Middle frontal gyrus (tissue), 1 donor: ENCODE data around the gene SNX13.
A peak's percentile ranks its signal among the peaks of the same experiment; 100 is the strongest.

ENCODE experiments used
- DNase-seq: peaks from one replicate; pipeline ENCODE4 v3.0.0-alpha.2; 2015; ENCODE audit warnings: low spot score; ENCODE audit errors: extremely low spot score

The SNX13 gene, protein sequence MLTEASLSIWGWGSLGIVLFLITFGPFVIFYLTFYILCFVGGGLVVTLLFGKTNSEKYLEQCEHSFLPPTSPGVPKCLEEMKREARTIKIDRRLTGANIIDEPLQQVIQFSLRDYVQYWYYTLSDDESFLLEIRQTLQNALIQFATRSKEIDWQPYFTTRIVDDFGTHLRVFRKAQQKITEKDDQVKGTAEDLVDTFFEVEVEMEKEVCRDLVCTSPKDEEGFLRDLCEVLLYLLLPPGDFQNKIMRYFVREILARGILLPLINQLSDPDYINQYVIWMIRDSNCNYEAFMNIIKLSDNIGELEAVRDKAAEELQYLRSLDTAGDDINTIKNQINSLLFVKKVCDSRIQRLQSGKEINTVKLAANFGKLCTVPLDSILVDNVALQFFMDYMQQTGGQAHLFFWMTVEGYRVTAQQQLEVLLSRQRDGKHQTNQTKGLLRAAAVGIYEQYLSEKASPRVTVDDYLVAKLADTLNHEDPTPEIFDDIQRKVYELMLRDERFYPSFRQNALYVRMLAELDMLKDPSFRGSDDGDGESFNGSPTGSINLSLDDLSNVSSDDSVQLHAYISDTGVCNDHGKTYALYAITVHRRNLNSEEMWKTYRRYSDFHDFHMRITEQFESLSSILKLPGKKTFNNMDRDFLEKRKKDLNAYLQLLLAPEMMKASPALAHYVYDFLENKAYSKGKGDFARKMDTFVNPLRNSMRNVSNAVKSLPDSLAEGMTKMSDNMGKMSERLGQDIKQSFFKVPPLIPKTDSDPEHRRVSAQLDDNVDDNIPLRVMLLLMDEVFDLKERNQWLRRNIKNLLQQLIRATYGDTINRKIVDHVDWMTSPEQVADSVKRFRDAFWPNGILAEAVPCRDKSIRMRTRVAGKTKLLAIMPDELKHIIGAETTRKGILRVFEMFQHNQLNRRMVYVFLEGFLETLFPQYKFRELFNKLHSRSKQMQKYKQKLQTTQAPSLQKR

DNA sequence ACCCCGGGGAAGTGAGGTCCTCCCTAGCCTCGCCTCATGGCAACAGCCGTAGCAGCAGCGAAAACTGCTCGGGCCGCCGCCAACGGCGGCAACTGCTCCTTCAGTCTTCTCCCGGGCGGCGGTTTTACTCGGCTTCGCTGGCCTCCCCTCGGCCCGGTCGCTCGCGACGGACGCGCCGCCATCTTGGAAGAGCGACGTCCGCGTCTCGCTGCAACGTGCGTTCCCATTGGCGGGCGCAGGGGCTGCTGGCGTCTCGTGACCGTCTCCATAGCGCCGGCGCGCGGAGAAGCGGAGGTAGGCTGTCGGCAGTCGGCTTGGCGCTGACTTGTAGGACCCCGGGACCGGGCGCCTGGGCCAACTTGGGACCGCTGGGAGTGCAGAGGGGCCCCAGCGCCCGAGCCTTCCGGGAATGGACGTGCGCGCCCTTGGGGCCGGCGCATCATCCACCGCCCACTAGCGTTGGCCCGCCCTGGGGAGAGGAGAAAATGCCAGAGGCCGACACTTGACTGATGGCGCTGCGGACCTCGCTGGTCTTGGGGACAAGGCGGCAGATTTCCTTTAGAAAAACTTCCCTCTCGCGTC is at the start of gene SNX13:
Gene SNX13 (minus strand): TSS at position 193 of the 582 bp plus-strand sequence. CDS start 199 bp downstream, outside the sequence.
- DNase-seq, result peak; percentile 87

DNA sequence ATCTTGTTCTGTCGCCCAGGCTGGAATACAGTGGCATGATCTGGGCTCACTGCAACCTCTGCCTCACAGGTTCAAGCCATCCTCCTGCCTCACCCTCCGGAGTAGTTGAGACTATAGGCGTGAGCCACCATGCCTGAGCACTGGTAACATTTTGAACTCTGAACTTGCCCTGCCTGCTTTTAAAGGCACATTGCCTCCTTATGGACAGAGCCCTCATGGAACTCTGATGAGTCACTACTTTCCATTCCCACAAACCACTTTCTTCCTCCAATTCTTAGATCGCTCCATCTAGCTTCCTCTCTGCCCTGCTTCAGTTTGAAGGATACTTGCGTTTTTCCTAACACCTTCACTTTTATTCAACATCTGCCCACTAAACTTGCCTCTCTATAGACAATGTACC is 49.3 kb upstream of the SNX13 start:
- no peak for DNase-seq

DNA sequence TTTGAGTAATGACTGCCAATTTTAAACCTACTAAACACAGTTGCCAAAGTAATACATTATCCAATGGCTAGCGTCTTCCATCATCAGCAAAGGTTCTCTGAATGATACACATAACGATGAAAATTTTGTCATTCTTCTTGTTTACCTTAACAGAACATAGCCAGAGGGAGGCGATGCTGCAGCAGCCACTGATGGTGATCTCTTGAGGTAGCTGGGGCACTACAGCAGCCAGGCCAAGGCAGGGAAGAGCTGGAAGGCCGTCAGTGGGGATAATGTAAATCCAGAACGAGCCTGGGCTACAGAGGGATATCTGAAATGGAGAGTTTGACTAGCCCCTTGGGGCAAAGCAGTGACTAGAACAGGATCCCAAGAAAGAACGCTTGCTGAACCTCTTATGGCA is 48.6 kb upstream of the SNX13 start:
- DNase-seq, result no peak

- DNase-seq, result no peak
These were observed 47.8 kb upstream of the SNX13 start for GRCh38 chr7:17988141-17988540.

GRCh38 chr7:17986851-17987250 is 46.6 kb upstream of the SNX13 start:
- DNase-seq, result no peak

- DNase-seq, result no peak
These were observed 45.4 kb upstream of the SNX13 start for GRCh38 chr7:17985473-17986239.

DNA sequence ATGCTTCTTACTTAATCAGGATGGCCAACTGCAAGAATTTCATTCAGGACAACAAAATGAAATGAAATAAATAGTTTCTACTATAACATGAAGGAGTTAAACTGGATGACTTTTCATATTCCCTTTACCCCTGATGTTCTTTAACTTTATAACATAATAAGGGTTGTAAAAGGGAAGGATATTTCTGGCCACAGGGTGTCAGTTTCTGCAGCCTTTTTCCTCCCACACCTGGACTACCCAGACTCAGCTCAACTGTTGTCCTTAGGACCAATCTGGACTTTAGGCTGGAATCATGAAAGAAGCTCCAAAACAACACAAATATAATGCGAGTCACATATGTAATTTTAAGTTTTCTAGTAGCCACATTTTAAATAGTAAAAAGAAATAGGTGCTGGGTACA is 44.0 kb upstream of the SNX13 start:
- no peak for DNase-seq

- no peak for DNase-seq
These were observed 43.1 kb upstream of the SNX13 start for GRCh38 chr7:17983221-17984062.

GRCh38 chr7:17976952-17977351 is 36.7 kb upstream of the SNX13 start:
- no peak for DNase-seq

- DNase-seq, result no peak
These were observed 31.1 kb upstream of the SNX13 start for GRCh38 chr7:17971411-17971810.

GRCh38 chr7:17968791-17969715 is 28.8 kb upstream of the SNX13 start:
- no peak for DNase-seq

DNA sequence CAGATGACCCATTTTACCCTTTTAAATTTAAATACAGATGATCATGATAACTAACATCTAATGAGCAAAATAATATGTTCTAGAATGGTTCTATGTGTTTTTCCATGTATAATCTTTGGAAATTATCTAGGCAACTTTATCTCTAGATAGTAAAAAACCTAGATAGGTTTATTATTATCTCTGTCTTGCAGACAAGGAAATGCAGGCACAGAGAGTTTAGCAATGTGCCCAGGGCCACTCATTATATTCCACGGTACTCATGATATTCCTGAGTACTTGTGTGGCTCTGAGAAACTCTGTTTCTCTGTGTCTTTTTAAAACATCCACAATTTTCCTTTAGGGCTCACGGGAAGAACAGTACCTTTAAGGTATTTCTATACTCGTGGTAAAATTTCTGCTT is 26.4 kb upstream of the SNX13 start:
- DNase-seq, result no peak

GRCh38 chr7:17965603-17966002 is 25.3 kb upstream of the SNX13 start:
- no peak for DNase-seq

- DNase-seq, result no peak
These were observed 23.0 kb upstream of the SNX13 start for GRCh38 chr7:17963281-17963680.

DNA sequence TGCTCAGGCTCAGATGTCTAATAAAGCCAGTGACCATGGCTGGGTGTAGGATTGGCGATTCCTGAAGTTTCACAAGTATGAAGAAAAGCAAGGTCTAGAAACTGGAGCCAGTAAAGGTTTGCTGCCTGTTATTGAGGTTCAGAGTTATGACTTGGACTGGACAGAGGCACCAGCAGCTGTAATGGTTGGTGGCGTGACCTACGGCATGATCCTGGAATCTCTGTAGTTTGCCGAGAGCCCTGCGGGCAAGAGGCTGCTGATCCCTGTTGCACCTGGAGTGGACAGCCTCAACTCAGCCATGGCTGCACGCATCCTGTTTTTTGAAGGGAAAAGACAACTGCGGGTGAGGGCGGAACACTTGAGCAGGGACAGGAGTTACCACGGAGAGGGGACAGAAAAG is 22.4 kb upstream of the SNX13 start:
- no peak for DNase-seq

DNA sequence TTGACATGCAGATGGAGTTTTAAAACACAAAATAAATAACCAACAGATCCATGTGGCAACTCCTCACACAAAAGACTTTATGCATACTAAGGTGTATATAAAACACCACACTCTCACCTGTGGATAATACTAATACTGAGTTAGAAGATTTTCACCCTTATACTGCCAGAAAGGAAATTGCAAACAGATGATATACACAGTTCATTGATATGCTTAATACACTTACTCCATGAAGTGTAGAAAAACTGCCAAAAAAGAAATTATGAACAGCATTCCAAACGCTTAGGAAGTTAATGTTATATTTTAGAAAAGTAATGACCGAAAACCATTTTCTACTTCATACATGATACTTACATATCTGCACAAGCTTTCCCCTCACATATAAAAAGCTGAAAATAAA is 17.6 kb upstream of the SNX13 start:
- DNase-seq, result no peak

DNA sequence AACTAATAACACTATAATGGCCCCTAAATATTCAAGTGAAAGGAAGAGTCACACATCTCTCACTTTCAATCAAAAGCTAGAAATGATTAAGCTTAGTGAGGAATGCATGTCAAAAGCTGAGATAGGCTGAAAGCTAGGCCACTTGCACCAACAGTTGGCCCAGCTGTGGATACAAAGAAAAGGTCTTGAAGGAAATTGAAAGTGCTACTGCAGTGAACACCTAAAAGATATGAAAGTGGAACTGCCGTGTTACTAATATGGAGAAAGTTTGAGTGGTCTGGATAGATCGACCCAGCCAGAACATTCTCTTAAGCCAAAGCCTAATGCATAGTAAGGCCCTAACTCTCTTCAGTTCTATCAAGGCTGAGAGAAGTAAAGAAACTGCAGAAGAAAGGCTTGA is 12.1 kb upstream of the SNX13 start:
- DNase-seq, result no peak

DNA sequence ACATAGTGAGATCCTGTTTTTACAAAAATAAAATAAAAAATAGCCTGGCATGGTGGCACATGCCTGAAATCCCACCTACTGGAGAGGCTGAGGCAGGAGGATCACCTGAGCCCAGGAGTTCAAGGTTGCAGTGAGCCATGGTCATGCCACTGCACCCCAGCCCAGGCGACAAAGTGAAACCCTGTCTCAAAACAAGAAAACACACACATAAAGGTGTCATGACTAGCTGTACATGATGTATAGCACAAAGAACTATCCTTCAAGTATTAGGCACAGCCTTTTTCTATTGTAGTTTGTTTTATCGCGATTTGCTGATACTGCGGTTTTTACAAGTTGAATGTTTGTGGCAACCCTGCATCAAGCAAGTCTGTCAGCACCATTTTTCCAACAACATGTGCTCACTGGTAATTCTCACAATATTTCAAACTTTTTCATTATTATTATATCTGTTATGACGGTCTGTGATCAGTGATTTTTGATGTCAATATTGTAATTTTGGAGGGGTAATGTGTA is 11.5 kb upstream of the SNX13 start:
- no peak for DNase-seq
